Ishikawa (cell line): ENCODE results near the gene ZFP92.

Source experiments
- CEBPB ChIP-seq: IDR thresholded peaks from 2 replicates; pipeline ENCODE4 v1.6.1; 2012
- CREB1 ChIP-seq: IDR thresholded peaks from 2 replicates; pipeline ENCODE4 v1.6.1; 2012; ENCODE audit warnings: low read depth
- EGR1 ChIP-seq: IDR thresholded peaks from 2 replicates; pipeline ENCODE4 v1.6.1; 2012
- EP300 ChIP-seq: IDR thresholded peaks from 2 replicates; pipeline ENCODE4 v1.6.1; 2012; ENCODE audit warnings: borderline replicate concordance
- FOXM1 ChIP-seq: IDR thresholded peaks from 2 replicates; pipeline ENCODE4 v1.6.1; 2012; ENCODE audit warnings: low read depth, borderline replicate concordance
- MAX ChIP-seq: IDR thresholded peaks from 2 replicates; pipeline ENCODE4 v1.6.1; 2012
- NFIC ChIP-seq: IDR thresholded peaks from 2 replicates; pipeline ENCODE4 v1.6.1; 2012
- RAD21 ChIP-seq: IDR thresholded peaks from 2 replicates; pipeline ENCODE4 v1.6.1; 2012; ENCODE audit warnings: low read depth
- REST ChIP-seq: IDR thresholded peaks from 2 replicates; pipeline ENCODE4 v1.6.1; 2012; ENCODE audit warnings: low read depth, mild to moderate bottlenecking
- TAF1 ChIP-seq: IDR thresholded peaks from 2 replicates; pipeline ENCODE4 v1.6.1; 2012; ENCODE audit warnings: low read depth, mild to moderate bottlenecking
- TCF12 ChIP-seq: IDR thresholded peaks from 2 replicates; pipeline ENCODE4 v1.6.1; 2012; ENCODE audit warnings: low read depth
- TEAD4 ChIP-seq: IDR thresholded peaks from 2 replicates; pipeline ENCODE4 v1.6.1; 2012
- USF1 ChIP-seq: IDR thresholded peaks from 2 replicates; pipeline ENCODE4 v1.6.1; 2012
- YY1 ChIP-seq: IDR thresholded peaks from 2 replicates; pipeline ENCODE4 v1.6.1; 2012; ENCODE audit warnings: low read depth
- ZBTB7A ChIP-seq: IDR thresholded peaks from 2 replicates; pipeline ENCODE4 v1.6.1; 2012; ENCODE audit warnings: low read depth

ZFP92 gene

GRCh38 chrX:153456704-153457103 is 45.4 kb downstream of the ZFP92 start:
- TF ChIP-seq YY1, result no peak
- TF ChIP-seq RAD21, result no peak
- TF ChIP-seq FOXM1, result no peak
- TF ChIP-seq ZBTB7A, result no peak

GRCh38 chrX:153457136-153457825 is 46.0 kb downstream of the ZFP92 start:
- TF ChIP-seq MAX (no peak), CREB1 (no peak), EP300 (no peak), NFIC (no peak), EGR1 (no peak), TEAD4 (no peak), USF1 (no peak), TAF1 (no peak), FOXM1 (no peak), RAD21 (no peak), ZBTB7A (no peak), YY1 (no peak), CEBPB (no peak), TCF12 (no peak), REST (no peak)

GRCh38 chrX:153457827-153458466 is 46.7 kb downstream of the ZFP92 start:
- no peak for TF ChIP-seq TEAD4
- TF ChIP-seq MAX, result no peak
- TF ChIP-seq EP300, result no peak
- no peak for TF ChIP-seq EGR1
- TF ChIP-seq YY1, result no peak
- no peak for TF ChIP-seq USF1
- no peak for TF ChIP-seq CEBPB
- no peak for TF ChIP-seq RAD21
- TF ChIP-seq CREB1, result no peak
- TF ChIP-seq REST, result no peak
- TF ChIP-seq TAF1, result no peak
- TF ChIP-seq NFIC, result no peak
- no peak for TF ChIP-seq FOXM1
- no peak for TF ChIP-seq TCF12
- TF ChIP-seq ZBTB7A, result no peak

- TF ChIP-seq TCF12 (no peak), MAX (no peak), ZBTB7A (no peak), TEAD4 (no peak), CEBPB (no peak), EGR1 (no peak), TAF1 (no peak), FOXM1 (no peak), CREB1 (no peak), RAD21 (no peak), USF1 (no peak), REST (no peak), EP300 (no peak), NFIC (no peak), YY1 (no peak)
These were observed 47.2 kb downstream of the ZFP92 start for GRCh38 chrX:153458476-153458875.
